GM19328 (cell line): ENCODE data around the gene BBX.
"Not testable (repeated sequence)": the region's sequence is repeated elsewhere in the genome, so short reads cannot be mapped to it uniquely, and the experiment has no call there.

Experiments used
- ATAC-seq: cut with Tn5 transposase; IDR thresholded peaks from one replicate; pipeline ENCODE4 v1.9.1; 2021; ENCODE audit warnings: mild to moderate bottlenecking, moderate library complexity; ENCODE audit not compliant: unreplicated experiment

BBX gene

DNA sequence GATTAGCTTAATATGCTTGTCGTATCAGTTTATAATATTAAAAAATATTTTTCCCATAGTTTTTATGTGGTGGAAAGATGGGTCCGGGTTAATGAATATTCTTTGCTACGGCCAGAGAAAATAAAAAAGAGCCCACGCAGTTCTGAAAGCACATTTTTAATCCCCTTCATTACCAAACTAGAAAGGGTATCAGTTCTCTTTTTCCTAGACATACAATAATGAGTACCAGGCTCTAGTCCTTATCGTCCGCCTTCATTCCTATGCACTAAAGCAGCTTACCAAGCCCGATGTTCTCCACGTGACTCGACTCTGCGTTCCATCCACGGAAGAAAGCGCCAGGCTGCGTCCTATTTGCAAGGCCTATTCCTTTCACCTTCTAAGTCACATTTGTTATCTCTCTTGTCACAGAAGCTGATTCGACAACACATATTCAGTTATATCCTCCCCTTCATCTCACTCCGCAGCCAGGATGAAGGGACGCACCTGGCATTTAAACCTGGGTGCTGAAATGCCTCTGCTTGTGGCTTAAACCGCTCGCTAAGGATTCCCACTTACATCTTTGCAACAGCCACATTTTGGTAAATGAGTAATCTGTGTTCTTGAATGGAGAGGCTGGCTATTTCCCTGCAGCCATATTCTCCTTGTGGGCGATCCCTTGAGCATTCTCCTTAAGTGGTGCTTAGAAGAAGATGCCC is 311.1 kb downstream of the BBX start:
- no peak for ATAC-seq

DNA sequence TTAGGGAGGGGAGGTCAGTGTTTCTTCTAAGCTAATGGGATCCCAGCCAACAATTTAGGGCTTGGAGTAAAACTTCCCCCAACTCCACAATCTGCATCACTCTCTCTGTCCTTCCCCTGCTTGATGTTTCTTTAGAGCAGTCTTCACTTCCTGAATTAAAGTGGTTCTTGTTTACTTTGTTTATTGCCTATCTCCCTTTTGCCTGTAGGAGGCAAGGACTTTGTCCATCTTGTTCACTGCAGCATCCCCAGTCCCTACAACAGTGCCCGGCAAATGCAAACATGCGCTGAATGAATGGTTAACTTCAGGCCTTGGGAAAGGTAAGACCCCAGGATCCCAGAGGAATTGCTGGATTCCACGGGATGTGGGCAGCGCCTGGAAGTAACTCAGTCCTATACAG is 312.2 kb downstream of the BBX start:
- ATAC-seq, result not testable (repeated sequence)

DNA sequence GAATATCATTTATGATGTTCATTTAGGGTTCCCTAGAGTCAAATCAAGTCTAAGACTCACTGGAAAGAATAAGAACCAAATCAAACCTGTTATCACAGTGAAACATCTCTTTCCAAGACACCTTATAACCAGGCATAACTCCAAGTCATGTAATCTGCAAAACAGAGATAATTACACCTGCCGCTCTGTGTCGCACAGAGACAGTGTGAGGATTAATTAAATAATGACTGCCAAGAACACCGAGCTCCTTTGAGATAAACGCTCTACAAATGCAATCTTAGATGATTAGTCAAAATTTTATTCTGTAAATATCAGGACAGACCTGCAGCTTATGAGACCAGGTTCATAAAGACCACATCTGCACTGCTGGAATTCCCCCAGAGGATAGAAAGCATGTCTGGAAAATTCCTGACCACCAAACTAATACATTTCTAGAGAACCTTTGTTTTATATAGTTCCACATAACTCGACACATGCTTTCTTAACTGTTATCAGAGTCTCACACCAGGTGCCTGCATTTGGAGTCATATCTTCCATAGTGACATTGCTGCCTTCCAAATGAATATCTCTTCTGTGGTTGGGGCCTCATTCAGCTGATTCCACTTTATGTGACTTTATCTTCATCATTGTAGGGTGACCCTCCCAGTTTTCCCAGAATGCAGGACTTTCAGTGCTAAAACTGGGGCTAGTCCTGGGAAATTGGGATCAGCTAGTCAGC is 315.3 kb downstream of the BBX start:
- no peak for ATAC-seq

DNA sequence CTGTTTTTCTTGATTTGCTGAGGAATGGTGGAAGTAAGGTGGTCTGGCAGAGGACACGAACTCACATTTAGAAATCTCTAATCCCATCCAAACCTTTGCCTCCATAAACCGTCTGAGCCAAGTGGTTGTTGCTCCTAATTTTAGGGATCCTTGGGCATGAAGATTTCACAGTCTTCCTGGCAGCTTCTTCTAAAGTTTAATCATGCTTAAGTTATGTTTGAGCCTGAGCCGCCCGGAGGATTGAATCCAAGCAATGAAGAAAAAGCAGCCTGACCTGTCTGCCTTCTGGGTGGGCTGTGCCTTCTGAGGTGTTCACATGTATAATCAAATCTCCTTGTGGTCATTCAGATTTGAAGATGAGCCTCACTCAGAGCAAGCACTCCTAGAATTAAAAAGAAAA is 319.1 kb downstream of the BBX start:
- ATAC-seq, result no peak

DNA sequence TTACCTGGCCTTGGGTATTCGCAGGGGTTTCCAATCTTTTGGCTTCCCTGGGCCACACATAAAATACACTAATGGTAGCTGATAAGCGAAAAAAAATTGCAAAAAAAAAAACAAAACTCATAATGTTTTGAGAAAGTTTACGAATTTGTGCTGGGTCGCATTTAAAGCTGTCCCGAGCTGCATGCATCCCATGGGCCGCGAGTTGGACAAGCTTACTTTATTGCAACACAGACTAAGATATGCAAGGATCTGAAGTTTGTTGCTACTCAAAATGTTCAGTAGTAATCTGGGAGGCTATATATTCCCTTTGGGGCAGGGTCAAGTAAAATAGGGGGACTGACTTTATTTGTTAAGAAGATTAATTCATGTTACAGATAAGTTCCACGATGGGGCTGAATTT is 320.2 kb downstream of the BBX start:
- ATAC-seq, result no peak

DNA sequence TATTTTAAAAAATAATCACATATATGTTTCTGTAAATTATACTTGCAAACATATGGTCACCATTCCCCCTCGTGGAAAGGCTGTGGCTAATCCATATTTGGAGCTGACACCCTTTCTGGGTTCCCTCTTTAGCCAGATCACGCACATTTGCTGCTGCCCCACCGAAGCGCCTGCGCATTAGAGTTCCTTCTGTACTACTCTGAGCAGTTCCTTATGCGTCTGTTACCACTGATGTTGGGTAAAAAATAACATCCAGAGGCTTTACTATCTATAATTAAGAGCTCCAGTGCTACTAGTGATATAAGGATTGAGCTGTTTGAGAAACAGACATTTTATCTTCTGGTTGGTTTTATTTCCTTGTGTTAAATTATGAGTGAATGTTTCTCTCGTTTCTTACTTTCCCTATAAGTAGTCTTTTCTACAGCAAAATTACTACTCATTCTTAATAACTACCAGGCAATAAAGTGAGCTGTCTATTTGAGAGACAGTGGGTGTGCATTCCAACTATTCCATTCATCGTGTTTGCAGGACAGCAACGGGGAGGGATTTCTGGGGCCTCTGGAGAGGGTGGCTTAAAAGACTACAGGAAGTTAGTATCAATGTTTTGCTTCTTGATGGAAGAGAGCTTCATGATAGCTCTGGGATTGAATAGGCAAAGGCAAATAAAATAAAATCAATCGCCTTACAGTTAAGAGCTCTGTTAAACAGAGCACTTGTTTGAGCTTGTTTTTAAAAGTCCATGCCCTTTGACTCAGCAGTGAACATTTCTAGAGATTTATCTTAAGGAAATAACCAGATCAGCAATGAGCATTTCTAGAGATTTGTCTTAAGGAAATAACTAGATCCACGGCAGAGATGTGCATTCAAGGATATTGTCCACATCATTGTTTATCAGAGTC is 322.9 kb downstream of the BBX start:
- no peak for ATAC-seq

DNA sequence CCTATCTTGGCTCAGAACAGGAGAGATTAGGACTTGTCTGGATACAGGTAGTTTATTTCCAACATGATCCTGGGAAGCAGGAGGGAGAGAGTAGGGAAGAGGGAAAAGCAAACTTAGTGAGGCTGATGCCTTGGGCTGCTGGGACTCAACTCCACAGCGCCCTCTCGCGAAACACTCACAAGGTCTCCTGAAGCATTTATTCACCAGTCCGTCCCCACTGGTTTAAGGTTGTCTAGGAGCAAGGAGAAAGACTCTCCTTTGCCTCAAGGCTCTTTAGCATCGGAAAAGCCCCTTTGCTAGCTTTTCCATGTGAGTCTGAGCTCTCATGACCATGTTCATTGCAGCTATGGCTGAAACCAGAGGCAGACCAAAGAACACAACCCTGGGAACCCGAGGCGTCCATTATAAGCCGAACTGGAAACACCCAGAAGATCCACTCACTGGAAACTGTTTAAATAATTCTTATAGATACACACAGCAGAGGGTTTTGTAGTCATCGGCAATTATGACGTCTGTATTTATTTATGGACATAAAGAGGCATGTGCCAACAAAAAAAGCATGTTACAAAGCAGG is 323.6 kb downstream of the BBX start:
- ATAC-seq, result no peak

DNA sequence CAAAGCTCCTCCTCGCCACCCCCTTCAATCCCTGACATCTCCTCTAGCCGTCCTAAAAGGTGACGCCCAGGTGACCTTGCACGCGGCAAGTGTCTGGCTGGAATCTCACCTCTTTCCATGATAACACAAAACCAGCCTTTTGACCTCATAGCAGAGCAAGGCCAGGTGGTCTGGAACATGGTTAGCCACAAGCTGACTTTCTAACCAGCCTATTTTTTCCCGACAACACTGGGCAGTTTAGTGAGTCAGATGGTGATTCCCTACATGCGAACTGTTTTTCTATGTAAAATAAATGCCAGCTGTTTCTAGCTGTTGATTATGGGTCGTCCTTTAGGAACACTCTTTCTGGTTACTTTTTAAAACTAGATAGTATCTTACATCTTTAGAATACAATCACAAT is 325.0 kb downstream of the BBX start:
- no peak for ATAC-seq

DNA sequence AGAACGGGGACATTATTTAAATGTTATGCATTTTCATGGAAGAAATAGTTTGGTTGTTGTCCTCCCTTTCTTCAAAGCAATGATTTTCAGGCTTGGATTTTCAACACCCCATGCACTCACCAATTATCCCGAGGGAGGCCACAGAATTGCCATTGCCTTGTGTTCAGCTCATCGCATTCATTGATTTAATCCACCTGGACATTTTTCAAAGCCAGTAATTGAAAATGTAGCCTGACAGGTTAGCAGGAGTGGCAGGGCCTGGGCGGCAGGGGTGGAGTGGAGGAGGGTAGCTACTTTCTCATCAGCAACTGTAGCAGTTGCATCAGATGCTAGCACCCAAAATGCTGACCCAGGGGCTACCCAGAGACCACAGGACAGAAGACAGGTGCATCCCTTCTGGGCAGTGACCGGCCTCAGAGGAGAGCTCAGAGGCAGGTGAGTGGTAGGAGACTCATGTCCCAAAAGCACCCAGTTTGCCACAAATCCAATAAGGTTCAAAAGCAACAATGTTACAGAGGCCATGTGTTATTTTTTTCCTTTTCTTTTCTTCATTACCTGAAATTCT is 325.7 kb downstream of the BBX start:
- no peak for ATAC-seq

DNA sequence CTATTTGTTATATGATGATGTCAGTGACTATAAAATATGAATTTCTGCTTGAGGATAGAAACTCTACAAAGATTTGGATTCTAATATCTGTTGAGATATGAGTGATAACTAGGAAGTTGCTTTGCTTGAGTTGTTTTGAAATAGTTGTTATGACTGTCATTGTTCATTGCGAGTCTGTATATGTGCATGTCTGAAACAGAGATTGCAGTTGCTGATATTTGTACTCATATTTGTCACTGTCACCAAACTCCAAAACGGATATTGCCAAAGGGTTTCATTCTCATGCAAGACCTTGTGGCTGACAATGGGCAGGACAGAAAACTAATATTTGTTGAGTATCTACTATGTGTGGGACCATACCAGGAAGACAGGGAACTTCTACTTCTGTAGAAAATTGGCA is 327.9 kb downstream of the BBX start:
- ATAC-seq, result no peak

DNA sequence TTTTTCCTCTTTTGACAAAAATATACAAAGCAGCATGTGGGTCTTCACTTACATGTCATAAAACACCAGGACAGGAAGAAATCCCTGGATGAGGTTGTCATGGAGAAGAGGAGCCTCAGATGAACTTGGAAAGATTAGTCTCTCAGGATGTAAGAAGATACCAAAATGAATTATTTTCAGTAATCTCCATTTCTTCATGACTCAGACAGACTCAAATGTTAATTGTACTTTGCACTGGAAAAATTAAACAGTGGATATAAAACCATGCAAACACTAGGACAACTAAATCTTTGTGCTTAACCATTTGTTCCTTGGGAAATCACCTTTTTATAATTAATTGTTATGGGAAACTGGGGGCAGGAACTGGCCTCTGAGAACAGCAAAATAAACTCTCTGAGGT is 331.1 kb downstream of the BBX start:
- no peak for ATAC-seq

DNA sequence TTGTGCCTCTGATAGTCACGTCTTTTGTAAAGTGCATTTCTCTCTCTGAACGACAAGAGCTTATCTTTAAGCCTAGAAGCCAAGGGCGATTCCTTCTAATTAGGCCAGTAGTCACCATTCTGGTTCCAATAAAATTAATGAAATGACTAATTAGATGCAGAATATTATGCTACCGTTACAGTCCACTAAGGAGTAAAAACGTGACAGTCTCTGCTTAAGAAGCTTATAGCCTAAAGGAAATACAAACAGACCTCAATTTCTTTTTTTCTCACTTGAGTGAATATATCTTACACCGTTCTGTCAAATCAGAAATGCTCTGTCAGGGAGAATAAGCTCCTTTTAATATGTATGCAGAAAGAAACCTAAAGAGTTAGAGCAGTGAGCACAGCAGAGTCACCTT is 332.0 kb downstream of the BBX start:
- ATAC-seq, result no peak

DNA sequence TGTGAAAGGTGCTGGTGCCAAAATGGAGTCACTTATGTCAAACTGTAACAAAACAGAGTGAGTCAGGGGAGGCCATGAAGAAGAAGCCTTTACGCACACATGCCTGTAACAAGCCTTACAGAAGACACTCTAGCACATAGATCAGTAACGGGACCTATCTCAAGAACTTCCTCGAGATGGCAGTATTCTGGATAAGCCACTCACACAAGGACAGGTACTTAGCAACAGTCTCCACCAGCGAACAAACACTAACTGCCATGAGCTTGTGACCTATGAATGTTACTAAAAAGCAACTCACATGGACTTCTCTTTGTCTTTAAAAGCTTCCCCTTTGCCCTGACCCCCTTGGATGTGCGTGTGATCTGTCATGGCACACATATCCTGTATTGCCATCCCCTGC is 332.9 kb downstream of the BBX start:
- no peak for ATAC-seq

DNA sequence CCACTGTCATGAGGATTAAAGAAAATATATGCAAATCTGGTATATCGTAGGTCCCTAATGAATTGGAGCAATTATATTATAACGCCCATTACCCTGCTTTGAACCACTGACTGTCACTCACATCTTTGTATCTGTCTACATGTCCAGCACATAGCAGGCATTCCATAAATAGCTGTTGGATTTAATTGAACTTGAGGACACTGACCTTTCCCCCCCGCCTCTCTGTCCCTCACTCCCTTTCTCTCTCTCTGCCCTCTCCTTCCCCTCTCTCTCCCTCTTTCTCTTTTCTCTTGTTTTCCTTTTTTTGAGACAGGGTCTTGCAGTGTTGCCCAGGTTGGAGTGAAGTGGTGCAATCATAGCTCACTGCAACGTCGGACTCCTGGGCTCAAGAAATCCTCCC is 335.1 kb downstream of the BBX start:
- no peak for ATAC-seq

DNA sequence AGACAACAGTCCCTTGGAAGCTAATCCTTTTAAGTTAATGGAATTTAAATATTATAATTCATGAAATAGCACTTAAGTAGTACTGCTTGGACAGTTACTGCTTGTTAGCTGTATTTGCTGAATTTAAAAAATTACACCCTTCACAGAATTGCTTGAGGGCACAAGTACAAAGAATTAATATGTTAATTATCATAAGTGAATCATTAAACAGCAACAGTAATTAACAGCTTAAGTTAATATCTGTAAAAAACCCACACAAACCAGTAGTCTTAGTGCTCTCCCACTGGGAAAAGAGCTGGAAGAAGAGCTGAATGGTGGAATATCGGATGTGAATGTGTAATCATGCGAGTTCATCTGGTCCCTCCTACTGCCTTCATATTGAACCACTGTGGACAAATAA is 336.1 kb downstream of the BBX start:
- ATAC-seq, result no peak
